Nucleus accumbens (tissue), 56 donors: Measurements from ENCODE around the gene MRPS14.

ENCODE experiments used
- DNase-seq, 56 donors: peaks; one replicate each; lab custom pipeline; 2025; lab: John Stamatoyannopoulos, UW

Gene MRPS14

GRCh38 chr1:175024773-175025172 lies 1.5 kb upstream of the MRPS14 start:
- DNase-seq: no peak

- peak in 1 of 56 donors; percentile 20 for DNase-seq
Observed at GRCh38 chr1:175023922-175024242, 657 bp upstream of the MRPS14 start.

GRCh38 chr1:175019524-175019923 lies 3.7 kb downstream of the MRPS14 start:
- DNase-seq: no peak

- no peak for DNase-seq
Observed at GRCh38 chr1:175015243-175015642, 8.0 kb downstream of the MRPS14 start.

- no peak for DNase-seq
Observed at GRCh38 chr1:175013445-175013844, 9.8 kb downstream of the MRPS14 start.

- DNase-seq: no peak
Observed at GRCh38 chr1:175009532-175009931, 13.7 kb downstream of the MRPS14 start.

- no peak for DNase-seq
Observed at GRCh38 chr1:175005085-175005783, 18.0 kb downstream of the MRPS14 start.

- no peak for DNase-seq
Observed at GRCh38 chr1:175003521-175003920, 19.7 kb downstream of the MRPS14 start.

GRCh38 chr1:175002910-175003517 lies 20.2 kb downstream of the MRPS14 start:
- no peak for DNase-seq

GRCh38 chr1:175000697-175001187 lies 22.5 kb downstream of the MRPS14 start:
- DNase-seq: no peak

GRCh38 chr1:174999936-175000696 lies 23.1 kb downstream of the MRPS14 start, which contains the start of gene CACYBP:
Gene CACYBP (plus strand): TSS chr1:174999947. CDS start chr1:175000181, 234 bp downstream.
- DNase-seq: peak in 32 of 56 donors; percentile 34 to 95 (median 65)

- peak; percentile 94 to 100 (median 99) for DNase-seq
Observed at GRCh38 chr1:174999216-174999935, 23.8 kb downstream of the MRPS14 start.

GRCh38 chr1:174998569-174999215 lies 24.5 kb downstream of the MRPS14 start:
- peak in 17 of 56 donors; percentile 17 to 64 (median 37) for DNase-seq

GRCh38 chr1:174997041-174997440 lies 26.2 kb downstream of the MRPS14 start:
- no peak for DNase-seq

- DNase-seq: no peak
Observed at GRCh38 chr1:174996476-174996875, 26.7 kb downstream of the MRPS14 start.

- no peak for DNase-seq
Observed at GRCh38 chr1:174995916-174996315, 27.3 kb downstream of the MRPS14 start.

- DNase-seq: no peak
Observed at GRCh38 chr1:174995121-174995520, 28.1 kb downstream of the MRPS14 start.

- DNase-seq: no peak
Observed at GRCh38 chr1:174991473-174991872, 31.8 kb downstream of the MRPS14 start.

GRCh38 chr1:174990382-174990999 lies 32.7 kb downstream of the MRPS14 start:
- no peak for DNase-seq
